Pons (tissue), 1 donor: ENCODE results near the gene PCDHB15.
"Not testable (repeated sequence)": the region's sequence is repeated elsewhere in the genome, so short reads cannot be mapped to it uniquely, and the experiment has no call there.

Source experiments
- DNase-seq: peaks from one replicate; pipeline ENCODE4 v3.0.0-alpha.2; 2016; ENCODE audit warnings: low spot score

PCDHB15 gene

DNA sequence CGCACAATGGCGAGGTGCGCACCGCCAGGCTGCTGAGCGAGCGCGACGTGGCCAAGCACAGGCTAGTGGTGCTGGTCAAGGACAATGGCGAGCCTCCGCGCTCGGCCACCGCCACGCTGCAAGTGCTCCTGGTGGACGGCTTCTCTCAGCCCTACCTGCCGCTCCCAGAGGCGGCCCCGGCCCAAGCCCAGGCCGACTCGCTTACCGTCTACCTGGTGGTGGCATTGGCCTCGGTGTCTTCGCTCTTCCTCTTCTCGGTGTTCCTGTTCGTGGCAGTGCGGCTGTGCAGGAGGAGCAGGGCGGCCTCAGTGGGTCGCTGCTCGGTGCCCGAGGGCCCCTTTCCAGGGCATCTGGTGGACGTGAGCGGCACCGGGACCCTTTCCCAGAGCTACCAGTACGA is 2.2 kb downstream of the PCDHB15 start:
- DNase-seq = not testable (repeated sequence)

DNA sequence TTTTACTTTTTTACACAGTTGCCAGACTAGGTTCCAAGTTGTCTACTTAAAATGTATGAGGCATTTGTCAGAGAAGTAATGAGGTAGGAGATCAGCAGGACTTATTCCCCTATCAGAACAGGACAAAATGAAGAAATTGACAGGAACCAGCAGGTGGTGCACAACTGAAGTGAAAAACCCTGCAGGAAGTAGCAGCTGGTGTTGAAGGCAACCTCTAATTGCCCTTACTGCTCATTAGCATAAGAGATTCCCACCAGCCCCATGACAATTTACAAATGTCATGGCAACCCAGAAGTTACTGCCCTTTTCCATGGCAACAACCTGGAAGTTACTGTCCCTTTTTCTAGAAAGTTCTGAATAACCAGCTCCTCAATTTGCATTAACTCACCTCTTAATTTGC is 5.4 kb downstream of the PCDHB15 start:
- no peak for DNase-seq

DNA sequence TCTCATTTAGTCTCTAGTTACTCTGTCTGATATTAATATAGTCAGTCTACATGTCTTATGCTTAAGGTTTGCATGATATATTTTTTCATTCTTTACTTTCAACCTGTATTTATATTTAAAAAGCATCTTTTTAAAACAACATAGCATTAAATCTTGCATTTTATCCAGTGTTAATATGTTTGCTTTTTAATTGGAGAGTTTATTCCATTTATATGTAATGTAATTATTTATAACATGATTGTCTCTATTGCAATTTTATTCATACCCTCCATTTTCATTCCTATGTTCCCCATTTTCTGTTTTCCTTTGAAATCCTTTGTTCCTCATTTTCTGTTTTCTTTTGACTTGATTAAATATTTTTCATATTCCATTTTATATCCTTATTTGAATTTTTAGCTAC is 13.3 kb downstream of the PCDHB15 start:
- no peak for DNase-seq

DNA sequence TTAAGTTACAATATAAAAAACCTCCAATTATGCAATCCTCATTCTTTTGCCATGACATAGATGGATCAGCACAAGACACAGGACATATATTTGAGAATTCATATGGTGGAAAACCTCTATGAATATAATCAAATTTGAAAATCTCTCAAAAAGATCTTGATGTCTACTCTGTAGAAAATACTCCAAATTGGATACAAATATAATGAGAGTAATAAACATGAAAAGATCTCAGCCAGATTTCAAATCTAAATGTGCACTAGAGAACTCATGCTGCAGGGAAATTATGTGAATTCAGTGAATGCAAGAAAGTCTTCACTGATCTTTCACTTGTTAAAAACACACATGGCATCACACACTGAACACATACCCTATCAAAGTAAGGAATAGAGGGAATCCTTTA is 13.8 kb downstream of the PCDHB15 start:
- no peak for DNase-seq

DNA sequence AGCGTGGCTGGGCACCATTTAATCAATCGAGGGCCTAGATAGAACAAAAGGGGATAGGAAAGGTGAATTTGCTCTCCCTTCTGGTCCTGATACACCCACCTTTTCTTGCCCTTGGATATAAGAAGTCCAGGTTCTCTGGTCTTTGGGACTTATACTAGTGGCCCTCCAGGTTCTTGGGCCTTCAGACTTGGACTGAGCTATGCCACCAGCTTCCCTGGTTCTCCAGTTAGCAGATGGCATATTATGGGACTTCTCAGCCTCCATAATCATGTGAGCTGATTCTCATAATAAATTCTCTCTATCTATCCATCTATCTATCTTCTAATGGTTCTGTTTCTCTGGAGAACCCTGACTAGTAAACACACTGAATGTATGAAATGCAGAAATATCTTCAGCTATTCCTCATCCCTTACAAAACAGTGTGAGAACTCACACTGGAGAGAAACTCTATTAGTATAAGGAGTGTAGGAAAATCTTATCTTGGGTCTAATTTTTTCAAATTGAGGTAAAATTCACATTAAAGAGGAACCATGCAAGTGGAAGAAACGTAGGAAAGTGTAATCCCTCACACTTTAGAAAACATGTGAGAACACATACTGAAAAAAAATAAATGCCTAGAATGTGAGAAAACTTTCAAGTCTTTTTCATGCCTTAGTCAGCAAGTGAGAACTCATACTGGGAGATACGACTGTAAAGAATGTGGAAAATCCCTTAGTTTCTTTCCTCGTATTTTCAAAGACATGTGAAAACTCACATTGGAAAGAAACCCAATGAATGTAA is 15.5 kb downstream of the PCDHB15 start:
- DNase-seq = no peak

DNA sequence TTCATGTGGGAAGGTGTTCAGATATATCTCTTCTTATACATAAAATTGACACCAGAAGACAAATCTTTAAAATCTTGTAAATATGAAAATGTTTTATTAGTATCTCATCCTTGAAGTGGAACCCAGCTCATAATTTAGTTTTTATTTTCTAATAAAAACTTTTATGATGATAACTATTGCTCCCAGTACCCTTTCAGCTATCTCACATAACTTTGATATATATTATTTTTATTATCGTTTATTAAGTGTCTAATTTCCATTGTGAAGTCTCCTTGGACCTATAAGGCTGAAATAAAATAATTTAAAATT is 16.0 kb downstream of the PCDHB15 start:
- no peak for DNase-seq

DNA sequence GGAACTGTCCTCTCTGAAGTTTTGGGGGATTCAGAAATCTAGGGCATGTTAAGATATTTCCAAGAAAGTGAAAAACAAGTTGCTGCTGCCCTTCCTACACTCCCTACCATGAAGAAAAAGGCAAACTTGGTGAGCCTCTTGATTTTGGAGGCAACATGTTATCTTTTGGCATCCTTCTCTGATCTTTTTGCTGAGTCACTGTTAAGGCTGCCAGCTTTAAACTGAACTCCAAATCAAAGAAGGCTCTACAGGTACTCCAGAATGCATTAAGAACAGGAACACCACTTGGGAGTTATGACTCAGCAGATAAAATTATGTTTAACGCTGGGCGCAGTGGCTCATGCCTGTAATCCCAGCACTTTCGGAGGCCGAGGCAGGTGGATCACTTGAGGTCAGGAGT is 24.0 kb downstream of the PCDHB15 start:
- DNase-seq = no peak

DNA sequence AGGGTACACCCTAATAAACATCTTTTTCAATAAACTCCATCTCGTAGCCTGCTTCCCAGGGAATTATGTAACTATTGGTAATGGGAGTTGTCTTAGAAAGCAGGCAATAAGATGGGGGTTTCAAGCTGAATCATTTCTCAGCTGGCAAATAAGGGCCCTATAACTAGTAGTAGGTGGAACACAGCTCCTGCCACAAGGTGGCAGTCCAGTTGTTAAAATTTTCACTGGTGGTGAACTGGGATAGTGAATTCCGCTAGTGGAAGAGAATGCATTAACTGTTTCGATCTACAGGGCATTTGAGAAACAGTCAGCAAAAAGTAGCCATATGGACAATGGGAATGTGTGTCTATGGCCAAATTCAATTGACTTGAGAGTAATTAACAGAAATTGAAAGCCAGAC is 27.7 kb downstream of the PCDHB15 start:
- no peak for DNase-seq

DNA sequence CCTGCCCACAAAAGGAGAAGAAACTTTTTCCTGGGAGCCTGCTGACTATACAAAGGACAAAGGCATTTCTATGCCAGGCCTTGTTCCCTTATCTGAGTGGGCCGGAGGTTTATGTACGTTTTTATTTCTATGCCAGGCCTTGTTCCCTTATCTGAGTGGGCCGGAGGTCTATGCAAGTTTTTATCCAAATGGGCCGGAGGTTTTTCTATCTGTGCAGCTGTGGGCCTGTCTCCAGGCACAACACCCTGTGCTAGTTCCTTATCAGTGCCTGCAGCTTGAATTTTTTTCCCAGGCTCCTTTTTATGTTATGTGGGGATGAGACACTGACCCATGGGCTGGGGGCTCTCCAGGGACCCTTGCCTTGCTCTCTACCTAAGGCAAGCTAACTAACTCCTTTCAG is 53.2 kb downstream of the PCDHB15 start:
- DNase-seq = no peak
